K562 (cell line): ENCODE measurements around the gene IQUB. TPM values are rescaled to one million over a fixed set of nuclear protein-coding genes. Genes with fewer than 3 reads are reported as not detected.

Experiments used
- AFF1 ChIP-seq, 2 experiments: fragments of 450-650 bp; IDR thresholded peaks; 2 replicates each; pipeline ENCODE4 v1.6.1; 2018; ENCODE audit warnings: mild to moderate bottlenecking in 2 of 2, low read depth in 1 of 2; ENCODE audit not compliant: partially characterized antibody in 2 of 2
- JUN ChIP-seq, 2 experiments: sonication (generic) in 1 of 2; formaldehyde crosslinking in 1 of 2; IDR thresholded peaks; 2 replicates each; pipeline versions ENCODE4 v1.6.1 to v1.8.0; 2012 to 2022; ENCODE audit warnings: borderline replicate concordance in 2 of 2, mild to moderate bottlenecking in 2 of 2, improper control_type of control experiment in 1 of 2, low read depth in 1 of 2, low read length in 1 of 2, missing genetic modification reagents in 1 of 2
- MTF1 ChIP-seq: fragments of 250-450 bp; sonication (Bioruptor Pico); IDR thresholded peaks from 2 replicates; pipeline ENCODE4 v1.9.0; 2021; ENCODE audit warnings: moderate library complexity, mild to moderate bottlenecking, inconsistent platforms, borderline replicate concordance
- NCOA6 ChIP-seq: fragments of 450-650 bp; IDR thresholded peaks from 2 replicates; pipeline ENCODE4 v1.6.1; 2017; ENCODE audit warnings: mild to moderate bottlenecking
- RBBP5 ChIP-seq: fragments of 200-600 bp; sonication (generic); IDR thresholded peaks from 2 replicates; pipeline ENCODE4 v1.6.1; 2012; ENCODE audit warnings: borderline replicate concordance, mild to moderate bottlenecking, low read length, control low read depth, inconsistent platforms; ENCODE audit not compliant: insufficient read depth, poor library complexity, severe bottlenecking
- VEZF1 ChIP-seq: fragments of 200-800 bp; sonication (Bioruptor generic); IDR thresholded peaks from 2 replicates; pipeline ENCODE4 v1.6.1; 2017; ENCODE audit warnings: missing genetic modification characterization, missing compliant biosample characterization
- ZBTB49 ChIP-seq: sonication (generic); formaldehyde crosslinking; IDR thresholded peaks from 2 replicates; pipeline ENCODE4 v1.8.0; 2022; ENCODE audit warnings: missing genetic modification reagents, mild to moderate bottlenecking, borderline replicate concordance
- ZBTB5 ChIP-seq: fragments of 450-650 bp; IDR thresholded peaks from 2 replicates; pipeline ENCODE4 v1.6.1; 2017; ENCODE audit warnings: antibody characterized with exemption
- ZNF134 ChIP-seq: fragments of 250-450 bp; sonication (Bioruptor Pico); conservative IDR thresholded peaks from 2 replicates; pipeline ENCODE4 v1.4.0; 2020
- polyA plus RNA-seq, 8 experiments: library from polyadenylated mRNA; depleted of rRNA in 4 of 8; stranded (reverse) in 5 of 8; unstranded in 3 of 8; fragments of >200 nt; fragmentation: Nextera tagmentation in 2 of 8; fragmentation: Illumina TruSeq in 1 of 8; extraction: Ambion mirVana in 2 of 8; extraction: Trizol in 1 of 8; gene quantifications; 2 replicates each; pipeline versions ENCODE4 v1.2.1 to v1.2.3, GENCODE V29; 2011 to 2014; ENCODE audit warnings: inconsistent platforms in 1 of 8, missing spikeins in 1 of 8
- total RNA-seq, 7 experiments: library from RNA; depleted of rRNA in 6 of 7; stranded (reverse); fragments of >200 nt in 6 of 7; fragmentation: Illumina TruSeq in 2 of 7; extraction: Trizol in 2 of 7; gene quantifications; 2 replicates each; pipeline versions ENCODE4 v1.2.1 to v1.2.3, GENCODE V29; 2011 to 2021; ENCODE audit warnings: low replicate concordance in 1 of 7
- TF ChIP-seq, protein P1 (sequence below): fragments of 450-650 bp; IDR thresholded peaks from 2 replicates; pipeline ENCODE4 v1.7.0; 2016; ENCODE audit warnings: borderline replicate concordance

Gene IQUB
- total and polyA plus RNA-seq, 9 of the 15 experiments (the other 6 are each of a cell fraction or from before 2014, with no cell fraction given): 0.62 to 2.6 (median 1.4) TPM

GRCh38 chr7:123534383-123535260 lies at the start of gene IQUB (continued):
- TF ChIP-seq VEZF1 (CRISPR knock-in tag): peak; percentile 91
- TF ChIP-seq, protein P1, sequence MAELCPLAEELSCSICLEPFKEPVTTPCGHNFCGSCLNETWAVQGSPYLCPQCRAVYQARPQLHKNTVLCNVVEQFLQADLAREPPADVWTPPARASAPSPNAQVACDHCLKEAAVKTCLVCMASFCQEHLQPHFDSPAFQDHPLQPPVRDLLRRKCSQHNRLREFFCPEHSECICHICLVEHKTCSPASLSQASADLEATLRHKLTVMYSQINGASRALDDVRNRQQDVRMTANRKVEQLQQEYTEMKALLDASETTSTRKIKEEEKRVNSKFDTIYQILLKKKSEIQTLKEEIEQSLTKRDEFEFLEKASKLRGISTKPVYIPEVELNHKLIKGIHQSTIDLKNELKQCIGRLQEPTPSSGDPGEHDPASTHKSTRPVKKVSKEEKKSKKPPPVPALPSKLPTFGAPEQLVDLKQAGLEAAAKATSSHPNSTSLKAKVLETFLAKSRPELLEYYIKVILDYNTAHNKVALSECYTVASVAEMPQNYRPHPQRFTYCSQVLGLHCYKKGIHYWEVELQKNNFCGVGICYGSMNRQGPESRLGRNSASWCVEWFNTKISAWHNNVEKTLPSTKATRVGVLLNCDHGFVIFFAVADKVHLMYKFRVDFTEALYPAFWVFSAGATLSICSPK: peak; percentile 45; the same call in 1 of the 2 replicates
- no peak for TF ChIP-seq ZBTB5
- TF ChIP-seq ZNF134 (CRISPR knock-in tag): no peak
- TF ChIP-seq NCOA6: no peak
- peak in 1 of 2 experiments; percentile 66 for TF ChIP-seq AFF1 (IDR thresholded peaks at IDR 0.05; ENCODE audit: low read depth in 1 of 2, partially characterized antibody in 2 of 2)
- peak; percentile 90 for TF ChIP-seq RBBP5
- 0 out of 2 replicates have a peak, but pooled peaks have one; percentile 38 for TF ChIP-seq JUN (IDR thresholded peaks at IDR 0.05; ENCODE audit: borderline replicate concordance, low read depth, low read length)
- TF ChIP-seq JUN (CRISPR knock-in tag; IDR thresholded peaks at IDR 0.05; ENCODE audit: borderline replicate concordance): no peak
- no peak for TF ChIP-seq ZBTB49 (CRISPR knock-in tag)
- TF ChIP-seq MTF1 (CRISPR knock-in tag): no peak
